Loucy (cell line): ENCODE results near the gene PNLIPRP2.

Experiments used
- CTCF ChIP-seq: fragments of 200-600 bp; sonication (generic); conservative IDR thresholded peaks from 2 replicates; pipeline ENCODE4 v1.5.1; 2014; ENCODE audit warnings: mild to moderate bottlenecking, antibody characterized with exemption, low read length
- EZH2phosphoT487 ChIP-seq: fragments of 200-600 bp; IDR thresholded peaks from 2 replicates; pipeline ENCODE4 v1.6.1; 2018; ENCODE audit warnings: antibody characterized with exemption, mild to moderate bottlenecking, moderate library complexity, borderline replicate concordance

DNA sequence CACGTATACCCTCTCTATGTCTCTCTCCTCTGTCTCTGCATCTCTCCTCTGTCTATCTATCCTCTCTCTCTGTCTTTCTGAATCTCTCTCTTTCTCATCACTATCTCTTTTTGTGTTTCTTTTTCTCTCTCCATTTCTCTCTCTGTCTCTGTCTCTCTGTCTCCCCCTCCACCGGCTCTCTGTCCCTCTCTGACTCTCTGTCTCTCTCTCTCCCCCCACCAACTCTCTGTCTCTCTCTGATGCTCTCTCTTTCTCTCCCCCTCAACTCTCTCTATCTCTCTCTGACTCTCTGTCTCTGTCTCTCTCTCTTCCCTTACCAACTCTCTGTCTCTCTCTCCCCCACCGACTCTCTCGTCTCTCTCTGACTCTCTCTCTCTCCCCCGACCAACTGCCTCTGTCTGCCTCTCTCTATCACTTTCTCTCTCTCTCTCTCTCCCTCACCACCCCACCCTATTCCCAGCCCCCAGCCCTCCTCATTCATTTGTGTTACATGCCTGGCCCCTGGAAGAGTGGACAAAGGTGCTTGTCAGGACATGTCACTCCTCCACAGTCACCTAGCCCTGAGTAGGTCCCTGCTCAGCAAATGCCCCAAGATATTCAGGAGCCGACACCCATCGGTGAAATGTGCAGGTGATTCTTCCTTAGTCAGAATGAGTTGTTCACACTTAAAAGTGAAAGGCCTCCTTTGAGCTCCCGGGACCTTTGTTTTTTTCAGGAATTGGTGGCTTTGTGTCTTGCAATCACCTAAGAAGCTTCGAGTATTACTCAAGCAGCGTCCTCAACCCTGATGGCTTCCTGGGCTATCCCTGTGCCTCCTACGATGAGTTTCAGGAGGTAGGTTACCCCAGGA is 13.6 kb downstream of the PNLIPRP2 start:
- no peak for TF ChIP-seq CTCF
- no peak for TF ChIP-seq EZH2phosphoT487
